K562 (cell line): ENCODE data around the gene ACP4. TPM values are rescaled to one million over a fixed set of nuclear protein-coding genes. Genes with fewer than 3 reads are reported as not detected.
"Not testable (repeated sequence)": the region's sequence is repeated elsewhere in the genome, so short reads cannot be mapped to it uniquely, and the experiment has no call there.

Source experiments
- ATAC-seq: fragments of 200-7000 bp; cut with Tn5 transposase; 3 replicates; pipeline ENCODE4 v1.9.1; 2020; ENCODE audit warnings: moderate library complexity
- BruUV-seq: library from RNA; stranded (reverse); fragments of 400-500 nt; replicated peaks from 2 replicates; lab custom pipeline; 2021; lab: Mats Ljungman, UMichigan
- CTCF ChIA-PET: fragments of 300-600 bp; formaldehyde crosslinking; extraction: SDS; loops from one replicate; lab custom pipeline; 2021; ENCODE audit warnings: low intra/inter-chr PET ratio; lab: Yijun Ruan, JAX
- POLR2A ChIA-PET: fragments of 300-600, 350-650 bp; sonication (Branson Sonifier 250); formaldehyde crosslinking; extraction: SDS; loops from one replicate; lab custom pipeline; 2021; ENCODE audit warnings: antibody characterized with exemption, inconsistent platforms; lab: Yijun Ruan, JAX
- DNase-seq, 4 experiments: peaks; one replicate each; pipeline versions ENCODE4 v3.0.0 to v3.0.0-alpha.2; 2011 to 2018; ENCODE audit warnings: low spot score in 3 of 4, mixed read lengths in 3 of 4; ENCODE audit errors: extremely low read depth in 1 of 4
- FAIRE-seq: peaks from 2 replicates; lab custom pipeline; 2011; peaks lifted over from hg19 to GRCh38; lab: Jason Lieb, UNC
- H2AFZ ChIP-seq: 2 replicates; pipeline ENCODE4 v1.6.0; 2011; ENCODE audit warnings: low read depth, low read length, control low read depth, inconsistent platforms
- H3K27ac ChIP-seq: fragments of 200-600 bp; 3 replicates; pipeline ENCODE4 v1.8.0; 2011; ENCODE audit warnings: low read depth, mild to moderate bottlenecking, control low read depth, inconsistent platforms, low read length, moderate library complexity, mixed read lengths; ENCODE audit errors: extremely low read depth
- H3K27me3 ChIP-seq, 2 experiments: fragments of 300-600 bp in 1 of 2; 2 replicates in 1 of 2; 3 replicates in 1 of 2; pipeline versions ENCODE4 v1.6.0 to v1.8.0; 2011; ENCODE audit warnings: inconsistent platforms in 2 of 2, low read length in 2 of 2, mild to moderate bottlenecking in 1 of 2, mixed read lengths in 1 of 2, moderate library complexity in 1 of 2; ENCODE audit not compliant: control insufficient read depth in 2 of 2, insufficient read depth in 2 of 2
- H3K36me3 ChIP-seq: fragments of 300-600 bp; 3 replicates; pipeline ENCODE4 v1.8.0; 2011; ENCODE audit warnings: mild to moderate bottlenecking, low read length, inconsistent platforms; ENCODE audit not compliant: control insufficient read depth, insufficient read depth
- H3K4me1 ChIP-seq, 2 experiments: fragments of 200-600 bp in 1 of 2; replicated peaks in 1 of 2; 2 replicates in 1 of 2; 3 replicates in 1 of 2; pipeline versions ENCODE4 v1.5.1 to v1.8.0; 2011; ENCODE audit warnings: inconsistent platforms in 2 of 2, low read length in 2 of 2, mild to moderate bottlenecking in 1 of 2, mixed read lengths in 1 of 2, moderate library complexity in 1 of 2; ENCODE audit not compliant: control insufficient read depth in 2 of 2, insufficient read depth in 2 of 2
- H3K4me2 ChIP-seq: 2 replicates; pipeline ENCODE4 v1.6.1; 2011; ENCODE audit warnings: low read length, control low read depth, inconsistent platforms, mixed read lengths; ENCODE audit not compliant: insufficient read depth
- H3K4me3 ChIP-seq: fragments of 200-600 bp; sonication (generic), shearing (Covaris generic); 2 replicates; pipeline ENCODE4 v1.5.1; 2016; ENCODE audit warnings: control low read depth, inconsistent platforms
- H3K79me2 ChIP-seq: fragments of 200-600 bp; 3 replicates; pipeline ENCODE4 v1.8.0; 2011; ENCODE audit warnings: low read length, inconsistent platforms; ENCODE audit not compliant: control insufficient read depth, insufficient read depth
- H3K9ac ChIP-seq, 2 experiments: 2 replicates each; pipeline versions ENCODE4 v1.6.0 to v1.6.1; 2011; ENCODE audit warnings: low read depth in 2 of 2, low read length in 2 of 2, control low read depth in 1 of 2, inconsistent platforms in 1 of 2, mild to moderate bottlenecking in 1 of 2, mixed read lengths in 1 of 2; ENCODE audit not compliant: insufficient read depth in 1 of 2
- H3K9me1 ChIP-seq: one replicate; pipeline ENCODE4 v1.6.0; 2011; ENCODE audit warnings: inconsistent platforms, mild to moderate bottlenecking, low read length, moderate library complexity; ENCODE audit not compliant: control insufficient read depth, insufficient read depth
- H3K9me3 ChIP-seq: replicated peaks from 2 replicates; pipeline ENCODE4 v1.5.1; 2011; ENCODE audit warnings: low read depth, low read length, inconsistent platforms; ENCODE audit not compliant: control insufficient read depth, insufficient read depth
- H4K20me1 ChIP-seq: replicated peaks from 2 replicates; pipeline ENCODE4 v1.6.1; 2011; ENCODE audit warnings: low read length, inconsistent platforms, mixed read lengths; ENCODE audit not compliant: control insufficient read depth, insufficient read depth
- ZBTB40 ChIP-seq, 2 experiments: fragments of 450-650 bp in 1 of 2; sonication (generic) in 1 of 2; formaldehyde crosslinking in 1 of 2; IDR thresholded peaks; 2 replicates each; pipeline versions ENCODE4 v1.7.1 to v1.9.0; 2016 to 2022; ENCODE audit warnings: inconsistent platforms in 1 of 2, mild to moderate bottlenecking in 1 of 2, missing genetic modification reagents in 1 of 2
- ZNF263 ChIP-seq: sonication (generic); formaldehyde crosslinking; IDR thresholded peaks from 2 replicates; pipeline ENCODE4 v1.8.0; 2022; ENCODE audit warnings: mild to moderate bottlenecking, missing genetic modification reagents, borderline replicate concordance
- WGBS: fragments of 100-300 bp; shearing (Covaris generic); methylation state at CpG from one replicate; pipeline ENCODE4 v1.1.6; 2016; ENCODE audit warnings: low coverage, mixed read lengths; ENCODE audit not compliant: insufficient coverage; ENCODE audit errors: missing lambda C conversion rate; 5-methylcytosine and 5-hydroxymethylcytosine counted together
- in situ Hi-C: fragments of 300-500 bp; cut with MboI; formaldehyde crosslinking; loops from 4 replicates; pipeline ENCODE4 v1.15.0; 2018; ENCODE audit warnings: inconsistent platforms, mixed read lengths
- intact Hi-C: fragments of 100-400 bp; cut with micrococcal nuclease; formaldehyde crosslinking; loops from 2 replicates; pipeline ENCODE4 v1.14.2; 2022
- polyA plus RNA-seq, 8 experiments: library from polyadenylated mRNA; depleted of rRNA in 4 of 8; stranded (reverse) in 5 of 8; unstranded in 3 of 8; fragments of >200 nt; fragmentation: Nextera tagmentation in 2 of 8; fragmentation: Illumina TruSeq in 1 of 8; extraction: Ambion mirVana in 2 of 8; extraction: Trizol in 1 of 8; gene quantifications; 2 replicates each; pipeline versions ENCODE4 v1.2.1 to v1.2.3, GENCODE V29; 2011 to 2014; ENCODE audit warnings: inconsistent platforms in 1 of 8, missing spikeins in 1 of 8
- total RNA-seq, 7 experiments: library from RNA; depleted of rRNA in 6 of 7; stranded (reverse); fragments of >200 nt in 6 of 7; fragmentation: Illumina TruSeq in 2 of 7; extraction: Trizol in 2 of 7; gene quantifications; 2 replicates each; pipeline versions ENCODE4 v1.2.1 to v1.2.3, GENCODE V29; 2011 to 2021; ENCODE audit warnings: low replicate concordance in 1 of 7

The ACP4 gene
- total and polyA plus RNA-seq, 9 of the 15 experiments (the other 6 are each of a cell fraction or from before 2014, with no cell fraction given) = not detected

- H3K4me2 ChIP-seq; intact Hi-C loops; H3K4me3 ChIP-seq; DNase-seq; H4K20me1 ChIP-seq; H3K9ac ChIP-seq; H3K27ac ChIP-seq; CTCF ChIA-PET; in situ Hi-C loops; H2AFZ ChIP-seq; H3K79me2 ChIP-seq; BruUV-seq; H3K9me3 ChIP-seq; ATAC-seq; H3K9me1 ChIP-seq; H3K36me3 ChIP-seq; H3K4me1 ChIP-seq; FAIRE-seq; TF ChIP-seq ZBTB40 (IDR thresholded peaks at IDR 0.05): not testable (repeated sequence)
- POLR2A ChIA-PET = interaction anchor here (4.7 kb wide), 1 partner anchor 7 kb away, joined by 29 read pairs; no protein-coding TSS in a partner anchor
- TF ChIP-seq ZNF263 (CRISPR knock-in tag) (peak; percentile 100), ZBTB40 (CRISPR knock-in tag; IDR thresholded peaks at IDR 0.05) (0 out of 2 replicates have a peak, but pooled peaks have one; percentile 42)
- 0% methylated on average over 3 of the region's 3 CpGs for WGBS
- peaks cover 0 to 11% of the 10 kb centered on the region in 2 experiments; a peak in 2 of 5 replicates for H3K27me3 ChIP-seq
Observed at GRCh38 chr19:50811622-50812238, 21.5 kb downstream of the ACP4 start.
